ENCODE measurements around the gene TNFRSF4.

TNFRSF4 gene

GRCh38 chr1:1245817-1246576, 32.0 kb upstream of the TNFRSF4 start:
- DNase-seq (ENCODE audit: low read depth in 1 of 2, low spot score in 1 of 2), result no peak

DNA sequence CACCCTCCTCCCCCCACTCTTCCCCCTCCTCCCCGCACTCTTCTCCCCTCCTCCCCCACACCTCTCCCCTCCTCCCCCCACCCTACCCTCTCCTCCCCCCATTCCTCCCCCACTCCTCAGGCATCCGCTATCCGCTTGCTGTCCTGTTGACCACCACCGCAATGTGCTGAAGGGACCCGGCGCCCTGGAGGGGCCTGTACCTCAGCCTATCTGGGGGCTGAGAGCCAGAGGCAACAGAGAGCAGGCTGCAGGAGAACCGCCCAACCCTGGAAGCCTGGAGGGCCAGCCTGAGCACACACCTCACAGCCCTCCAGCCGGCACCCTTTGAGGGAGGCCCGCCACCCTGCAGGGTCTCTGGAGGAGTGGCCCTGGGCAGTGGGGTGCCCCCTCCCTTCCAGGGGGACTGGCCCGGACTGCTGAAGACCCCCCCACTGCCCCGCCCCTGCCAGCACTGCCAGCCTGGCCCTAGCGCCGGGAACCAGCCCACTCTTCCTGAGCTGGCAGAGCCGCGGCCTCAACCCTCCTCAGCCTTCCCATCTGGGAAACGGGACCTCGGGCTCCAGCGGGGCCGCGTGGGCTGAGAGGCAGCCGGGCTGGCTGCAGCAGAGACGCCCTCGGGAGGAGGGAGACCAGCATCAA, 31.3 kb upstream of the TNFRSF4 start:
- DNase-seq (ENCODE audit: low read depth in 1 of 2, low spot score in 1 of 2), result no peak

- no peak for DNase-seq (ENCODE audit: low read depth in 1 of 2, low spot score in 1 of 2)
Measured at GRCh38 chr1:1244192-1244811, 30.3 kb upstream of the TNFRSF4 start.

DNA sequence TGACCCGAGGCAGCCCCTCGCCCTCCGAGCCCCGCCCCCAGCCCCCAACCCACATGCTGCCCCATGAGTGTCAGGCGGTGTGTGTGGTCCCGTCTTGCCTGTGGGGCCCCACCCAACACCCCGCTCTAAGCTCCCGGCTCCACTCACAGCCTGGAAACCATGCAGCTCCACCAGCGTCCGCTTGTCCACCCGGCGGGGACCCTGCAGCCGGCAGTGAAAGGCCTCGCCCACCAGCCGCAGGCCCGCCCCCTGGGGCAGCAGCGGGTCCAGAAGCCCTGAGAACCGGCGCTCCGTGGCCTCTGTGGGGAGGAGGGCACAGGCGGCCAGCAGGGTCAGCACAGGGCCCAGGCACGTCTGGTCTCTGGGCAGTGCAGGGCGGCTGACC, 29.8 kb upstream of the TNFRSF4 start:
- no peak for DNase-seq (ENCODE audit: low read depth in 1 of 2, low spot score in 1 of 2)

DNA sequence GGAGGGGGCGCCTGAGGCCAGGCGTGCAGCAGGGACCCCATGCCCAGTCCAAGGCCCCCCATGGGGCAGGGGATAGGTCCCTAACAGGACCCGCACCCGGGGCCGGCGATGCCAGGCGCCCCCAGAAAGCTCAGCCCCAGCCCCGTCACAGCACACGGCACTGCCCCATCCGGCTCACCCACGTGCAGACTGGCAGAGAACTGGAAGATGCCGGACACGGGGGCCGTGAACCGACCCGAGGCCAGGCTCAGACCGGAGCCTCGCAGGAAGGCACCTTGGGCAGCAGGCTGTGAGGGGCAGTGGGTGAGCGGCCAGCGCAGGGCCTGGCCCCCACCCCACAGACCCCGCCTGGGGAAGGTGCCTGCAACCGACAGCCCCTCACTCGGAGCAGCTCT, 29.3 kb upstream of the TNFRSF4 start:
- no peak for DNase-seq (ENCODE audit: low read depth in 1 of 2, low spot score in 1 of 2)

DNA sequence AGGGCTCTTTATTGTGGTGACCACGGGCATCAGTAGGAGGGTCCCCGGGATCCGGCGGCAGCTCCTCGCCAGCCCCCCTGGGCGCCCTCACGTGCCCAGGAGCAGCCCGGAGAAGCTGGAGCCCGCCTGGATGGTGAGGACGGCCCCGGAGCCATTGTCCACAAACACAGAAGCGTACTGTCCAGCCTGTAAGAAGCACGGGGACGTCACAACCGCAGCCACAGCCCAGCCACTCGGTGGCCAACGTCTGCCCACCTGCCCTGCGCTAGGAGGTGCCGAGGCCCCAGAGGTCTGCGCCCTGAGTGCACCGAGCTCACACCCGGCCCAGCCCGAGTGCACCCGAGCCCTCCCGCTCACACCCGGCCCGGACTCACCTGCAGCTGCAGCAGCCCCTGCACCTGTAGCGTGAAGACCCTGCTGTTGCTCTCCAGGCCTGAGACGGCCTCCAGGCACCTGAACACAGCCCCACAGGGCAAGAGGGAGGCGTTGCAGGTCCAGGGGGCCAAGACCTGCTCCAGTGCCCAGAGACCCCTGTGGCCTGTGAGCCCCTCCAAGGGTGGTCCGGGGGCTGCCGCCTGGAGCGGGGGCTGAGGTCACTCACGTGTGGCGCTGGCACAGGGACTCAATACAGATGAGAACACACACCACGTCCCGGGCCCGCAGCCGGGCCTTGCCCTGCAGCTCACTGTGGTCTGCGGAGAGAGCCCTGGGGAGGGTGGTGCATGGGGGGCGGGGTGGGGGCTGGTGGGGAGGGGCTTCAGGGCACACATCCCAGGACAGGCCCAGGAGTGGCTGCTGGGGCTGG, 28.7 kb upstream of the TNFRSF4 start:
- no peak for DNase-seq (ENCODE audit: low read depth in 1 of 2, low spot score in 1 of 2)

- no peak for DNase-seq (ENCODE audit: low read depth in 1 of 2, low spot score in 1 of 2)
Measured at GRCh38 chr1:1241588-1242219, 27.8 kb upstream of the TNFRSF4 start.

- no peak for DNase-seq (ENCODE audit: low read depth in 1 of 2, low spot score in 1 of 2)
Measured at GRCh38 chr1:1240822-1241587, 27.1 kb upstream of the TNFRSF4 start.

DNA sequence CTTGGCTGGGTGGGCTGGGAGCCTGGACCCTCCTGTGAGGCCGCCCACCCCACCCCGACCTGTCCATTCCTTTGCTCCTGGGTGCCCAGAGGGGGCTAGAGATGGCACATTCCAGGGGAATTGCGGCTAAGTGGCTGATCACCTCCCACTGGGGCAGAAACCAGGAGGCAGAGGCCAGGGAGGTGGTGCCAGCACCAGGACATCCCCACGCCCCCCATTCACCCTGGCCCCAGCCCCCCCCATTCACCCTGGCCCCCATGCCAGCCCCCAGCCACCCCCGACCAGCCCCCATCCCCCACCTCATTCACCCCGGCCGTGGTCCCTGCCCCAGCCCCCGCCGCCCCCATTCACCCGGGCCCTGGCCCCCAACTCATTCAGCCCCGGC, 26.4 kb upstream of the TNFRSF4 start:
- DNase-seq (ENCODE audit: low read depth in 1 of 2, low spot score in 1 of 2), result no peak

- DNase-seq (ENCODE audit: low read depth in 1 of 2, low spot score in 1 of 2), result no peak
Measured at GRCh38 chr1:1239614-1240347, 25.8 kb upstream of the TNFRSF4 start.

DNA sequence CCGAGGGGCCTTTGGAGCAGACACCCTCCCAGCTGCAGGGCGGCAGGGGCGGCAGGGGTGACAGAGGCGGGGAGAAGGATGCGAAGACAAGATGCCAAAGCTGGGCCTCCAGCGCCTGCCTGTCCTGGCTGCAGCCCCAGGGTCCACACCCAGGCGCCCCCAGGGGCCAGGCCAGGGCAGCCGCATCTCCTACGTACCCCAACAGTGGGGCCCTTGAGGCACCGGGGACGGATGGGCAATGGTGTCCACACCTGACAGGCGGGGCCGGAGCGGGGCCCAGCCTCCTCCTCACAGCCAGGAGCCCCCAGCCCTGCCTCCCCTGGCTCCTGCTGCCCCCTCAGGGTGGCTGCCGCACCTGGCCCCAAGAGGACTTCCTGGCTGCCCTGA, 25.3 kb upstream of the TNFRSF4 start:
- no peak for DNase-seq (ENCODE audit: low read depth in 1 of 2, low spot score in 1 of 2)

GRCh38 chr1:1238702-1239178, 24.8 kb upstream of the TNFRSF4 start:
- no peak for DNase-seq (ENCODE audit: low read depth in 1 of 2, low spot score in 1 of 2)

DNA sequence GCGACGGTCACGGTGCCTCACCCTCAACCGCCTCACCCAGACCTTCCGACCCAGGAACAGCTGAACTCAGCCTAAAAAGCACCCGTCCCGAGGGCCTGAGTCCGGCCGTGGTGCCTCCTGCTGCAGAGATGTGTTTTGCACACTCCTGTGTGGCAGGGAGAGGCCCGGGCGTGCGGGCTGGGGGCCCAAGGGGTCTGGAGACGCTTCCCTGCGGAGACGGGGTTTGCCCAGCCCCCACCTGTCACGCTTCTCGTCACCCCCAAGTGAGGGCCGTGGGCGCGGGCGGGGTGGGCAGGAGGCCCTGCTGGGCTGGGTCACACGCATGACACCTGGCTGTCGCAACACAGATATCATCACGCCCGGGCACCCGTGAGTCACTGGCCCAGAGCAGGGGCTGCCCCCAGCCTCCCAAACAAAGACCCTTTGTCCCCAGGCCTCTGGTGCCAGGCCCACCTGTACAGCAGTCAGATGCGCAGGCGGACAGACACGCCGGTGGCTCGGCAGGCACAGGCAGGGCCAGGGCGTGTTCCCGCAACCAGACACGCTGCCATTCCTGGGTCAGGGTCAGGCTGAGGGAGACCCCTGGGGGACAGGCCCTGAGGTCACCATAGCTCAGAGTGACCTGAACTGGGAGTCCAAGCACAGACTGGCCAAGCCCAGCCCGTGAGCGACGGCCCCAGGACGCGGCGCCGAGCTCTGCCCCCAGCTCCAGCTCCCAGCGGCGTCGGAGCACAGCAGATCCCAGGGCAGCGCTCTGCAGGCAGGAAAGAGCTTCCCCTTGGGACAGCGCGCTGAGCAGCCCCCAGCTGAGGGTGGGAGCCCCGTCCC, 24.1 kb upstream of the TNFRSF4 start:
- no peak for DNase-seq (ENCODE audit: low read depth in 1 of 2, low spot score in 1 of 2)

DNA sequence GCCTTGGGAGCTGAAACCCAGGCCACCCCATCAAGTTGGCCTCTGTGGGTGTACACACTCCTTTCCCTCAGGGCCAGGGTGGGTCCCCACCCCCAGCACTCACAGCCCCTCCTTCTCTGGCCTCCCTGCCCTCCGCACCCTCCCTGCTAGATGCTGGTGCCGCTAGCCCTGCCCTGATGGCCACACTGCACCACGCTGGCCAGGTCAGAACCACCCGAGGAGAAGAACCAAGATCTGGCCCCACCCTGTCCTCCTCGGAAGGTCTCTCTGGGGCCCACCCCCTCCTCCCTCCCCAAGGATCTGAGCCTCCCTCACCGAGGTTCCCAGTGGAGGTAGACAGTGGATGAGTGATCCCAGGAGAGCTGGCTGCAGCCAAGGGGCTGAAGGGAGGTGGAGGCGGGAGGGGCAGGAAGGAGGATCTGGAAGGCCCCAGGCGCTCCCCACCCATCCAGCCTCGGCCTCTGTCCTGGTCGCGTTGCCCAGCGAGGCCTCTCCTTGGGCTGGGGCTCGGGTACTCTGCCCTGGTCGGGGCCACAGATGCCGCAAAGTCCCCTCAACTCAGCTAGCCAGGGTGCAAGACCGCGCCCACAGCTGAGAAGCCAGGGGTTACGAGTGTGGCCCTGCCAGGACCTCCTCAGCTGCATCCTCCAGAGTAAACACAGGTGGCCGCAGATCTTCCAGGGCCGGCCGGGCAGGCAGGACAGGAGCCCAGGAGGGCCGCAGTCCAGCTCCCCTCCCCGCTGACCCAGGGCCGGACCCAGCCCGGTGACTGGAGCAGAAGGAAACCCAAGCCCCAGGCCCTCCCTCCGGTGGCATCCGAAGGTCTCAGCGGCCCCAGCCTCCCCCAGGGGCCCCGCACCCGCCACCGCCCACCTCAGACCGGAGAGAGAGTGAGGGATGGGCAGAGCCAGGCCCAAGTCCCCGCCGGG, 23.3 kb upstream of the TNFRSF4 start:
- DNase-seq (ENCODE audit: low read depth in 1 of 2, low spot score in 1 of 2), result no peak

GRCh38 chr1:1236176-1236763, 22.3 kb upstream of the TNFRSF4 start:
- DNase-seq (ENCODE audit: low read depth in 1 of 2, low spot score in 1 of 2), result no peak

GRCh38 chr1:1235016-1235744, 21.2 kb upstream of the TNFRSF4 start:
- no peak for DNase-seq (ENCODE audit: low read depth in 1 of 2, low spot score in 1 of 2)

All from activated CD4-positive, alpha-beta T cell treated with anti-CD3 and anti-CD28 coated beads, Interleukin-2, amount 50 U/mL, for 24 hours (primary cell).